Measurements from ENCODE around the gene DSTYK. TPM values are rescaled to one million over a fixed set of nuclear protein-coding genes. Genes with fewer than 3 reads are reported as not detected.

Gene DSTYK
- total RNA-seq, 1 donor from 2014 or later: 5.8 TPM

DNA sequence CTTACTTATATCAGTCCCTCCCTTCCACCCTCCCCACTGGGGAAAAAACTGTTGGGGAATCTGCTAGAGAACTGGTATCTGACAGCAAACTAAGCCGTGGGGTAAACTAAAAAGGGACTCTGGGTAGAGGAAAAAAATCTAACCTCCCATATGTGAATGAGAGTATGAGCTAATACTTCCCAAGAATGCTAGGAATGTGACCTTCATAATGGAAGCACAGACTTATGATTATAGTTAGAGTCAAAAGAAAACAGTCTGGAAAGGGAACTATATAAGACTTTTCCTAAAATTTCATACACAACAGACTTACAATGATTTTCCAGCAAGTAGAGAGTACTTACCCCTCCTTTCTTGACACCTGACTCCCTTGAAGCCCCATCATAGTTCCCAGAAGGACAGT, 66.8 kb downstream of the DSTYK start:
- no peak for DNase-seq (ENCODE audit: low read depth)
- TF ChIP-seq, protein P1, sequence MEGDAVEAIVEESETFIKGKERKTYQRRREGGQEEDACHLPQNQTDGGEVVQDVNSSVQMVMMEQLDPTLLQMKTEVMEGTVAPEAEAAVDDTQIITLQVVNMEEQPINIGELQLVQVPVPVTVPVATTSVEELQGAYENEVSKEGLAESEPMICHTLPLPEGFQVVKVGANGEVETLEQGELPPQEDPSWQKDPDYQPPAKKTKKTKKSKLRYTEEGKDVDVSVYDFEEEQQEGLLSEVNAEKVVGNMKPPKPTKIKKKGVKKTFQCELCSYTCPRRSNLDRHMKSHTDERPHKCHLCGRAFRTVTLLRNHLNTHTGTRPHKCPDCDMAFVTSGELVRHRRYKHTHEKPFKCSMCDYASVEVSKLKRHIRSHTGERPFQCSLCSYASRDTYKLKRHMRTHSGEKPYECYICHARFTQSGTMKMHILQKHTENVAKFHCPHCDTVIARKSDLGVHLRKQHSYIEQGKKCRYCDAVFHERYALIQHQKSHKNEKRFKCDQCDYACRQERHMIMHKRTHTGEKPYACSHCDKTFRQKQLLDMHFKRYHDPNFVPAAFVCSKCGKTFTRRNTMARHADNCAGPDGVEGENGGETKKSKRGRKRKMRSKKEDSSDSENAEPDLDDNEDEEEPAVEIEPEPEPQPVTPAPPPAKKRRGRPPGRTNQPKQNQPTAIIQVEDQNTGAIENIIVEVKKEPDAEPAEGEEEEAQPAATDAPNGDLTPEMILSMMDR (conservative IDR thresholded peaks at IDR 0.05; ENCODE audit: low read depth, low read length): no peak

DNA sequence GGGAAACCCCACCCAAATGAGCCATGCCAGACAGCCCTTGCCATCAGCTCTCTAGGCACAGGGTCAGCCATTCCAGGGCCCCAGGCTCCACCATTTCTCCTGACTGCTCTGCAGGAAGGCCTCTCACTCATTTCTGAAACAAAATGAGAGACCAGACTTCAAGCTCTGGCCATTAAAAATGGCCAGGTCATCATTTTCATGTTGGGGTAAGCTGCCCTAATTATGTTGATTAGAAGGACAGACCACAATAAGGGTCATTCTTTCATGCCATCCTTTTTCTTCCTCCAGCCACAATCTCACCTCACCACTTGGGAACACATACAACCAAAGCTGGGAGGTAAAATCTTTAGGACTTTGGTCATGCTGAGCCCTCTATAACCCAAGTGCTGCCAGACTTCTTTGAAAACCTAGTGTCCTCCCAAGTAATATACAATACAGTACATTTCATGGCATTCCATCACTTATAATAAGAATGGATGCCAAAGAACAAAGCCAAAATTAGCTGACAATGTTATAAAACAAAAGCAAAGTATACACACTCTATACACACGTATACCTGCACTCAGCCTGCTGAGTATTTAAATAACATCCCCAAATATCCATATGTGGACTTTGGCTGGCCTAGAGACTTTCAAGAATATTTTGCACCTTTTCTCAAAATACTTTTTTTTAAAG, 67.3 kb downstream of the DSTYK start:
- no peak for DNase-seq (ENCODE audit: low read depth)
- H3K4me3 ChIP-seq (ENCODE audit: low read depth, low read length): no peak overlapping the region
- TF ChIP-seq, protein P1 (conservative IDR thresholded peaks at IDR 0.05; ENCODE audit: low read depth, low read length): no peak

More for the DNA sequence above, 66.8 kb downstream of the DSTYK start:
- no peak overlapping the region for H3K4me3 ChIP-seq (ENCODE audit: low read depth, low read length)

DNA sequence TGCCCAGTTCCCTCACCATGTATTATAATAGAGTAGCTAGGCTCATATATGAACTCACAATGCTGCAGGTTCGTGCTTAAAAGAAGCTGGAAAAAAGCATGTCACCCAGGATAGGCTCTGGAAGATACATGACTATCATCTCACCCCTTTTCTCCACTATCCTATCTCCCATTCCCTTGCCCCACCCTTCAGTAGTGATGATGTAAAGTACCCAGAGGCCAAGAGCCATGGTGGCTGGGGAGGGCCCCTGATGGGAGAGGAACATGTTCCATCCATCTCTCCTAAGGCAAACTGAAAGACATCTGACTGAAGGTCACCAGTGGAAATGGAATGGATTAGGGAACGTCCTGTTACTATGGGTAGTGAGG, 69.4 kb downstream of the DSTYK start:
- no peak for DNase-seq (ENCODE audit: low read depth)
- H3K4me3 ChIP-seq (ENCODE audit: low read depth, low read length): no peak overlapping the region
- TF ChIP-seq, protein P1 (conservative IDR thresholded peaks at IDR 0.05; ENCODE audit: low read depth, low read length): no peak

DNA sequence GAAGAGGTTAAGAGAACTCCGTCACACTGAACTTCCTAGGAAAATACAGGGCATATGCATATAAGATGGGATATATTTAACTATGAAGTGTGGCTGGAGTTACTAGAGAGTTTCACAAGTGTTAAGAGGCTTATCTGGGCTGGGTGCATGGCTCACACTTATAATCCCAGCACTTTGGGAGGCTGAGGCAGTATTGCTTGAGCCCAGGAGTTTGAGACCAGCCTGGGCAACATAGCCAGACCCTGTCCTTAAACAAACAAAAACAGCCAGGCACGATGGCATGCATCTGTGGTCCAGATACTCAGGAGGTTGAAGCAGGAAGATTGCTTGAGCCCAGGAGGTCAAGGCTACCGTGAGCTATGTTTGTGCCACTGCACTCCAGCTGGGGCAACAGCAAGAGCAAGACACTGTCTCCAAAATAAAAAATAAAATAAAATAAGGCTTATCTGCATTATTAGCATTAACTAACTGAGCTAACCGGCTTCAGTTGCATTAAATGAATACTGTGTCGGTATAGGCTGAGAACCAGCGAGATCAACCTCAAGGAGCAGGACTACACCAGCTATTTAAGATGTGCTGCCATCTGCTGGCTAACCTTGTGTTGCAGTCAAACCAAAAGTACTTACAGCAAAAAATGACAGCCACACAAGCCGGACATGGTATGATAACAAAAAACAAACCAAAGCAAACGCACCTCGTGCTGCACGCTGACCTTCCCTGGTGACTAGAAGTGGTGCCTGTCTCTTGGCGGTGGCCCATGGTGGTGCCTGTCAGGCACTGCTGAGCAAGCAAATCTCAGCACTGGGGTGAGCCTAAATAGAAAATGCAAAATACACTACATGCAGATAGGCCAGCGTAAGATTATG, 70.0 kb downstream of the DSTYK start:
- TF ChIP-seq, protein P1 (conservative IDR thresholded peaks at IDR 0.05; ENCODE audit: low read depth, low read length): peak; percentile 87
- no peak overlapping the region for H3K4me3 ChIP-seq (ENCODE audit: low read depth, low read length)
- DNase-seq (ENCODE audit: low read depth): no peak

DNA sequence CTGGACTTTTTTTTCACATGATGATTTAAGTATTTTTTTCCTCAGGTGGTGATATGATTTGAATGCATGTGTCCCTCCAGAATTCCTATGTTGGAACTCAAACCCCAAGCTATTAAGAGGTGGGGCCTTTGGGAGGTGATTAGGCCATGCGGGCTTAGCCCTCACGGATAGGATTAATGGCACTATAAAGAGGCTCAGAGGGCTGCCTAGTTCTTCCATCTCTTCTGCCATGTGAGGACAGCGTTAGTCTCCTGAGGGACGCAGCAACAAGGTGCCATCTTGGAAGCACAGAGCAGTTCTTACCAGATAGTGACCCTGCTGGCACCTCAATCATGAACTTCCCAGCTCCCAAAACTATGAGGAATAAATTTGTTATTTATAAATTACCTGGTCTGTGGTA, 71.4 kb downstream of the DSTYK start:
- H3K4me3 ChIP-seq (ENCODE audit: low read depth, low read length): no peak overlapping the region
- TF ChIP-seq, protein P1 (conservative IDR thresholded peaks at IDR 0.05; ENCODE audit: low read depth, low read length): no peak
- DNase-seq (ENCODE audit: low read depth): no peak

DNA sequence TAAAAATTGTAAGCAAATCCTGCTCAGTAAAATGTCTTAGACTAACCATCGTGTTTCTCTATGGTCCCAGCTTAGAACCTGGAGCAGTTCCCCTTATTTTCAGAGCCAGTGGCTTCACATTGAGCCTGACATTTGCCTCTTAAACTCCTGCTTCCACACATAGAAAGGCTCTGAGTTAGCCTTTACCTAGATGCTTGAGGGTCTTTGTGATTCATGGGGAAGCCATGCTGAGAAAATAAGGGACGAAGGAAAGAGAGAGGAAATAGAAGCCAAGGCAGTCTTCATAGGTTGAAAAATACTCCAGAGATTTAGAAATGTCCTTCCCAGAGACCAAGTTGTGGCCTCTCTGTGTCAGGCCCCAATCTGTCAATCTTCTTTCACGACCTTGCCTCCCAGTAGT, 73.6 kb downstream of the DSTYK start:
- DNase-seq (ENCODE audit: low read depth): no peak
- H3K4me3 ChIP-seq (ENCODE audit: low read depth, low read length): no peak overlapping the region
- TF ChIP-seq, protein P1 (conservative IDR thresholded peaks at IDR 0.05; ENCODE audit: low read depth, low read length): no peak
